SIG-M5 treated with dmso at 0.1 percent for 504 hours (cell line): Measurements from ENCODE around the gene UBE2I.
"Not testable (repeated sequence)": the region's sequence is repeated elsewhere in the genome, so short reads cannot be mapped to it uniquely, and the experiment has no call there.

ENCODE experiments used
- DNase-seq: peaks from one replicate; lab custom pipeline; 2025; ENCODE audit not compliant: unreplicated experiment; lab: John Stamatoyannopoulos, UW

UBE2I gene

GRCh38 chr16:1292208-1292607 is 17.2 kb upstream of the UBE2I start:
- not testable (repeated sequence) for DNase-seq

- not testable (repeated sequence) for DNase-seq
These were observed 16.6 kb upstream of the UBE2I start for GRCh38 chr16:1292808-1293207.

GRCh38 chr16:1293921-1294656 is 15.3 kb upstream of the UBE2I start:
- no peak for DNase-seq

- no peak for DNase-seq
These were observed 14.0 kb upstream of the UBE2I start for GRCh38 chr16:1295465-1295864.

- DNase-seq, result not testable (repeated sequence)
These were observed 12.8 kb upstream of the UBE2I start for GRCh38 chr16:1296688-1297017.

GRCh38 chr16:1297018-1297696 is 12.3 kb upstream of the UBE2I start:
- DNase-seq, result peak; percentile 51

- DNase-seq, result no peak
These were observed 11.0 kb upstream of the UBE2I start for GRCh38 chr16:1298406-1298805.

- DNase-seq, result no peak
These were observed 10.2 kb upstream of the UBE2I start for GRCh38 chr16:1299012-1299867.

GRCh38 chr16:1299868-1300203 is 9.6 kb upstream of the UBE2I start:
- no peak for DNase-seq

GRCh38 chr16:1300664-1301476 is 8.6 kb upstream of the UBE2I start:
- DNase-seq, result no peak

GRCh38 chr16:1301562-1301961 is 7.9 kb upstream of the UBE2I start:
- no peak for DNase-seq

- no peak for DNase-seq
These were observed 3.6 kb upstream of the UBE2I start for GRCh38 chr16:1305823-1306222.

- DNase-seq, result no peak
These were observed 3.1 kb upstream of the UBE2I start for GRCh38 chr16:1306334-1306733.

- DNase-seq, result peak; percentile 53
These were observed 1.1 kb upstream of the UBE2I start for GRCh38 chr16:1308036-1308976.

- peak; percentile 32 for DNase-seq
These were observed 724 bp downstream of the UBE2I start for GRCh38 chr16:1309888-1310831.

- DNase-seq, result no peak
These were observed 1.4 kb downstream of the UBE2I start for GRCh38 chr16:1310832-1311200.

GRCh38 chr16:1311212-1311737 is 1.8 kb downstream of the UBE2I start:
- no peak for DNase-seq

GRCh38 chr16:1311738-1312466 is 2.5 kb downstream of the UBE2I start:
- no peak for DNase-seq
